GM12875 (cell line): ENCODE results near the gene PARP8.
"Not testable (repeated sequence)": the region's sequence is repeated elsewhere in the genome, so short reads cannot be mapped to it uniquely, and the experiment has no call there.

ENCODE experiments used
- H3K4me3 ChIP-seq: one replicate; pipeline ENCODE4 v1.5.1; 2011; ENCODE audit warnings: low read depth, low read length, control low read depth
- TF ChIP-seq, protein P1 (sequence below): IDR thresholded peaks from 2 replicates; pipeline ENCODE4 v1.5.1; 2011; ENCODE audit warnings: low read depth, mild to moderate bottlenecking, control low read depth, inconsistent platforms, low read length, moderate library complexity, borderline replicate concordance; ENCODE audit not compliant: insufficient read depth

PARP8 gene, protein sequence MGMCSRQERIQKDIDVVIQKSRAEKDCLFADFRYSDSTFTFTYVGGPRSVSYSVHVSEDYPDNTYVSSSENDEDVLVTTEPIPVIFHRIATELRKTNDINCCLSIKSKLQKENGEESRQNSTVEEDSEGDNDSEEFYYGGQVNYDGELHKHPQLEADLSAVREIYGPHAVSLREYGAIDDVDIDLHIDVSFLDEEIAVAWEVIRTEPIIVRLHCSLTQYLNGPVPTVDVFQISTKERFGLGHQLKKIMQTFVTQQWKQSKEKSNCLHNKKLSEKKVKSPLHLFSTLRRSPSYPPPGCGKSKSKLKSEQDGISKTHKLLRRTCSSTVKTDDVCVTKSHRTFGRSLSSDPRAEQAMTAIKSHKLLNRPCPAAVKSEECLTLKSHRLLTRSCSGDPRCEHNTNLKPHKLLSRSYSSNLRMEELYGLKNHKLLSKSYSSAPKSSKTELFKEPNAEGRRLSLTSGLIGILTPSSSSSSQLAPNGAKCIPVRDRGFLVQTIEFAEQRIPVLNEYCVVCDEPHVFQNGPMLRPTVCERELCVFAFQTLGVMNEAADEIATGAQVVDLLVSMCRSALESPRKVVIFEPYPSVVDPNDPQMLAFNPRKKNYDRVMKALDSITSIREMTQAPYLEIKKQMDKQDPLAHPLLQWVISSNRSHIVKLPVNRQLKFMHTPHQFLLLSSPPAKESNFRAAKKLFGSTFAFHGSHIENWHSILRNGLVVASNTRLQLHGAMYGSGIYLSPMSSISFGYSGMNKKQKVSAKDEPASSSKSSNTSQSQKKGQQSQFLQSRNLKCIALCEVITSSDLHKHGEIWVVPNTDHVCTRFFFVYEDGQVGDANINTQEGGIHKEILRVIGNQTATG

DNA sequence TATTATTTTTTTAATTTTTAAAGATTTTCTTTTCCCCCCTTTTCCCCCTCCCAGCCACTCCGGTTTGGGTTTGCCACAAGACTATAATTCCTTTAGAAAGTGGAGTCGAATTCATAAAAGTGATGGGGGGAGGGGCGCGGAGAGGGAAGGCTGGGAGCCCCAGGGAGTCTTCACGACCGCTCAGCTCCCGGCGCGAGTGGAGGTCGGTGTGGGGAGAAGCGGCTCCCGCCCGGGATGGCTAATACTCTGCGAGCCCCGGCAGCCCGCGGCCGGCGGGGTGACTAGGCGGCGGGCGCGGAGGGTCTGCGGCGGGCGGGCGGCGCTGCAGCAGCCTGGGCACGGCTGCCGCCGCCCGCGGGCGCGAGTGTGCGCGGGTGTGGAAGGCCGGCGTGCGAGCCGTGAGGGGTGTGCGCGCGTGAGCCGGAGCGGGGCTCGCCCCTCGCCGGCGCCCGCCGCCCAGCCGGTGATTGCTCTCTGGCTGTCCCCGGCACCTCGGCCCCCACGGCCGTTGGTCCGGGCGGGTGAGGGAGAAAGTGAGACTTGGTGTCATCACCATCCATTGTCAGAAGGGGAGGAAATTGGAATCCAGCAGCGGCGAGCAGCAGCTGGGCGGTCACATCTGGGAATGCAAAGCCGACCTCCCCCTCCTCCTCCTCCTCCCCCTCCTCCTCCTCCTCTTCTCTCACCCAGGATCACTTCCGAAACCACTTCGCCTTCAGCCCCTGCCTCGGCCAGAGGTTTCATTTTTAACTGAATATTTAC lies at the start of gene PARP8:
PARP8 (plus strand) TSS at position 377 of the 762 bp plus-strand sequence. CDS start 459 bp downstream, outside the sequence.
- TF ChIP-seq, protein P1, sequence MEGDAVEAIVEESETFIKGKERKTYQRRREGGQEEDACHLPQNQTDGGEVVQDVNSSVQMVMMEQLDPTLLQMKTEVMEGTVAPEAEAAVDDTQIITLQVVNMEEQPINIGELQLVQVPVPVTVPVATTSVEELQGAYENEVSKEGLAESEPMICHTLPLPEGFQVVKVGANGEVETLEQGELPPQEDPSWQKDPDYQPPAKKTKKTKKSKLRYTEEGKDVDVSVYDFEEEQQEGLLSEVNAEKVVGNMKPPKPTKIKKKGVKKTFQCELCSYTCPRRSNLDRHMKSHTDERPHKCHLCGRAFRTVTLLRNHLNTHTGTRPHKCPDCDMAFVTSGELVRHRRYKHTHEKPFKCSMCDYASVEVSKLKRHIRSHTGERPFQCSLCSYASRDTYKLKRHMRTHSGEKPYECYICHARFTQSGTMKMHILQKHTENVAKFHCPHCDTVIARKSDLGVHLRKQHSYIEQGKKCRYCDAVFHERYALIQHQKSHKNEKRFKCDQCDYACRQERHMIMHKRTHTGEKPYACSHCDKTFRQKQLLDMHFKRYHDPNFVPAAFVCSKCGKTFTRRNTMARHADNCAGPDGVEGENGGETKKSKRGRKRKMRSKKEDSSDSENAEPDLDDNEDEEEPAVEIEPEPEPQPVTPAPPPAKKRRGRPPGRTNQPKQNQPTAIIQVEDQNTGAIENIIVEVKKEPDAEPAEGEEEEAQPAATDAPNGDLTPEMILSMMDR: no peak
- peak within 1 kb of the TSS; percentile 99 for H3K4me3 ChIP-seq

DNA sequence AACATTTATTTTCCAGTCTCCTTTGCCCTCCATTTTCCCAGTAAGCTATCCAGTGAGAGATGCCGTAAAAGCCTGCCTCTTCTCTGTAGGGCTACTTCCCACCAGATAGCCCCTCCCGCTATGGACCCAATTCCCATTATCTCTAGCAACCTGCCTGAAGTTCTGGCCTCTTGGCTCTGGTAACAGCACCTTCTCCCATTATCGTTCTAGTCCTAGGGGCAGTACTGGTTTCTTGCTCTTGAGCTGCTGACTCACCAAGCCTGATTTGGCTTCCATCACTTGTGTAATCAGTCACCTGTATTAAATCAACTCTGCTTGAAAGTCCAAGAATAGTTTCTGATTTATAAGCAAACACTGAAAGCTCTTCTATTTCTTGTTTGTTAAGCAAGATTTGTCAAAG lies 42.8 kb upstream of the PARP8 start:
- H3K4me3 ChIP-seq: no peak overlapping the region
- TF ChIP-seq, protein P1: no peak

GRCh38 chr5:50634866-50635265 lies 31.6 kb upstream of the PARP8 start:
- H3K4me3 ChIP-seq: not testable (repeated sequence)

DNA sequence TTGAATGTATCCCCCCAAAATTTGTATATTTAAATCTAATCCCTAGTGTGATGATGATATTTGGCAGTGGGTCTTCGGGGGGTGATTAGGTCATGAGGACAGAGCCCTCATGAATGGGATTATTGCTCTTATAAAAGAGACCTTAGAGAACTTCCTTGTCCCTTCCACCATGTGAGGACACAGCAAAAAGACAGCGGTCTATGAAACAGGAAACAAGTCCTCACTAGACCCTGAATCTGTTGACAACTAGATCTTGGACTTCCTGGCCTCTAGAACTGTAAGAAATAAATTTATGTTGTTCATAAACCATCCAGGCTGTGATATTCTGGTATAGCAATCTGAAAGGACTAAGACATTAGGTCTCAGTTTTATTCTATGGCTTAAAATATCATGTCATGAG lies 28.9 kb upstream of the PARP8 start:
- not testable (repeated sequence) for H3K4me3 ChIP-seq

DNA sequence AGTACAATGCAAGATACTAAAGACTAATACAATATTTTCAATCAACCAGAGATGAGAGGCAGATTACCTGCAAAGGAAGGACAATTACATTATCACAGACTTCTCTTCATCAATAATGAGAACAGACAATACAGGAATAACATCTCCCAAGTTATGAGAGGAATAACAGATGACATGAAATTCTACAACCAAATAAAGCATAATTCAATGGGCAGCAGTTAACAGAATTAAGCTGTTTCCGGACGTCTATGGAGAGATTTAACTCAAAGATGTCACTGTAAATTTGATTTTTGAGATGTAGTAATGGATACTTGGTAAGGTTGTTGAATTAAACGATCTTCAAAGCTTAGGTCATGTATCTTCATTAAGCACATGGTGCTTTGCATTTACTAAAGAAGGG lies 19.8 kb upstream of the PARP8 start:
- H3K4me3 ChIP-seq: no peak overlapping the region
- TF ChIP-seq, protein P1: no peak

DNA sequence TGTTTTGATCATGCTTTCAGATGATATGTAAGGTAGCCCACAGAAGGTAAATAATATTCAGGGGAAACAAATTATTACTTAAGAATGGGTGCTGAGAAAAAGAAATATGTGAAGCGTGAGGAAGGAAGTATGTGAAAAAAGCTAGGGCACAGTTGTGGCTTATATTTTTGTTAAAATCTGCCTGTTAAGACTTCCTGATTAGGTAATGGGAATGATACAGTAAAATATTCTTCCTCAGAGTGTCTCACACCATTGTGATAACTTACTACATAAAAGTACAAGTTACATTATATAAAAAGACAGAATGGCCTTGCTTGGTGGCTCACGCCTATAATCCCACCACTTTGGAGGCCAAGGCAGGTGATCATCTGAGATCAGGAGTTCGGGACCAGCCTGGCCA lies 18.7 kb upstream of the PARP8 start:
- H3K4me3 ChIP-seq: no peak overlapping the region
- TF ChIP-seq, protein P1: no peak

DNA sequence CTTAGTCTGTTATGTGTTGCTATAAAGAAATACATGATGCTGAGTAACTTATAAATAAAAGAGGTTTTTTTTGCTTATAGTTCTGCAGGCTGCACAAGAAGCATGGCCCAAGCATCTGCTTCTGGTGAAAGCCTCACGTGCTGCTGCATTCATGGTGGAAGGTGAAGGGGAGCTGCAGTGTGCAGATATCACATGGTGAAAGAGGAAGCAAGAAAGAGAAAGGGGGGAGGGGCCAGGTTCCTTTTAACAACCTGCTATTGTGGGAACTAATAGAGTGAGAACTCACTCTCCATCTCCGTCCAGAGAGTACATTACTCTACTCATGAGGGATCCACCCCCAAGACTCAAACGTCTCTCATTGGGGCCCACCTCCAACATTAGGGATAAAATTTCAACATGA lies 12.5 kb upstream of the PARP8 start:
- TF ChIP-seq, protein P1: no peak
- H3K4me3 ChIP-seq: no peak overlapping the region
